Progenitor cell of endocrine pancreas (in vitro differentiated cells): Measurements from ENCODE around the gene PLK1. TPM values are rescaled to one million over a fixed set of nuclear protein-coding genes. Genes with fewer than 3 reads are reported as not detected.

Experiments used
- DNase-seq: peaks from one replicate; pipeline ENCODE4 v3.0.0; 2021; ENCODE audit warnings: low spot score; ENCODE audit not compliant: unreplicated experiment
- H3K27ac Mint-ChIP-seq: 2 replicates; pipeline ENCODE4 v1.8.0; 2021; ENCODE audit warnings: mild to moderate bottlenecking, moderate library complexity, mixed read lengths
- H3K27me3 Mint-ChIP-seq: 2 replicates; pipeline ENCODE4 v1.8.0; 2021; ENCODE audit warnings: mixed read lengths
- H3K36me3 Mint-ChIP-seq: 2 replicates; pipeline ENCODE4 v1.8.0; 2022; ENCODE audit warnings: mixed read lengths; ENCODE audit not compliant: insufficient read depth
- H3K4me1 Mint-ChIP-seq: 2 replicates; pipeline ENCODE4 v1.8.0; 2021; ENCODE audit warnings: low read depth, mixed read lengths
- H3K4me3 Mint-ChIP-seq: 2 replicates; pipeline ENCODE4 v1.8.0; 2021; ENCODE audit warnings: low read depth, mild to moderate bottlenecking, moderate library complexity, mixed read lengths
- H3K9me3 Mint-ChIP-seq: 2 replicates; pipeline ENCODE4 v1.8.0; 2021; ENCODE audit warnings: low read depth, mixed read lengths
- CTCF ChIP-seq: fragments of 200-600 bp; sonication (generic); IDR thresholded peaks from one replicate; pipeline ENCODE4 v1.5.0; 2021; ENCODE audit warnings: antibody characterized with exemption, mild to moderate bottlenecking; ENCODE audit not compliant: unreplicated experiment
- total RNA-seq: library from RNA; stranded (reverse); gene quantifications from 2 replicates; pipeline ENCODE4 v1.2.1, GENCODE V29; 2021

PLK1 gene
- total RNA-seq, 1 donor from 2014 or later: 36.2 TPM

- no peaks in the 10 kb centered on the region for H3K4me1 Mint-ChIP-seq
- H3K4me3 Mint-ChIP-seq: no peak overlapping the region
- H3K9me3 Mint-ChIP-seq: no peaks in the 10 kb centered on the region
- no peak for TF ChIP-seq CTCF
- H3K27me3 Mint-ChIP-seq: peaks cover 28% of the 10 kb centered on the region
- DNase-seq: no peak
- no peak overlapping the region for H3K27ac Mint-ChIP-seq
- H3K36me3 Mint-ChIP-seq: no peaks in the 10 kb centered on the region
Measured at GRCh38 chr16:23739516-23739915, 60.8 kb downstream of the PLK1 start.

Other genes starting within 250 kb of the PLK1 start
- 24.9 and 28.3 TPM in 2 replicates for gene COG7, start 225.7 kb upstream of the PLK1 start, total RNA-seq
- 87.5 and 89.9 TPM in 2 replicates for gene GGA2, start 168.4 kb upstream of the PLK1 start, total RNA-seq
- 24.7 and 26.6 TPM in 2 replicates for gene EARS2, start 121.5 kb upstream of the PLK1 start, total RNA-seq
- gene UBFD1, start 121.2 kb upstream of the PLK1 start, total RNA-seq: 101 and 106 TPM in 2 replicates
- gene NDUFAB1, start 82.6 kb upstream of the PLK1 start, total RNA-seq: 75.9 and 80.2 TPM in 2 replicates
- gene PALB2, start 37.6 kb upstream of the PLK1 start, total RNA-seq: 21.0 TPM in 2 replicates
- 79.8 and 88.9 TPM in 2 replicates for gene DCTN5, start 37.4 kb upstream of the PLK1 start, total RNA-seq
- gene ERN2, start 34.3 kb downstream of the PLK1 start, total RNA-seq: 0.60 and 0.71 TPM in 2 replicates
- not detected in 2 replicates for gene CHP2, start 76.1 kb downstream of the PLK1 start, total RNA-seq
- 0.27 and 0.36 TPM in 2 replicates for gene PRKCB, start 157.1 kb downstream of the PLK1 start, total RNA-seq